Stimulated activated naive CD4-positive, alpha-beta T cell treated with Interleukin-2 at 50 U/mL for 16 hours (primary cell): Measurements from ENCODE around the gene NR2C2.

Experiments used
- DNase-seq: peaks from one replicate; lab custom pipeline; 2025; lab: John Stamatoyannopoulos, UW

NR2C2 gene

GRCh38 chr3:15063656-15064286 is 116.4 kb downstream of the NR2C2 start:
- no peak for DNase-seq

- peak; percentile 14 for DNase-seq
Observed at GRCh38 chr3:15064299-15064834, 117.0 kb downstream of the NR2C2 start.

- peak; percentile 88 for DNase-seq
Observed at GRCh38 chr3:15064835-15065549, 117.6 kb downstream of the NR2C2 start, which contains the start of gene MRPS25. Gene MRPS25, minus strand, starts transcription at chr3:15065315. Its CDS starts 121 bp downstream, at chr3:15065194.

- no peak for DNase-seq
Observed at GRCh38 chr3:15065550-15066007, 118.2 kb downstream of the NR2C2 start.

GRCh38 chr3:15066467-15066866 is 119.1 kb downstream of the NR2C2 start:
- no peak for DNase-seq

- DNase-seq, result no peak
Observed at GRCh38 chr3:15069441-15069840, 122.1 kb downstream of the NR2C2 start.

GRCh38 chr3:15071699-15072098 is 124.3 kb downstream of the NR2C2 start:
- no peak for DNase-seq

GRCh38 chr3:15074500-15074899 is 127.1 kb downstream of the NR2C2 start:
- DNase-seq, result no peak

GRCh38 chr3:15079091-15079490 is 131.7 kb downstream of the NR2C2 start:
- no peak for DNase-seq

GRCh38 chr3:15081960-15082664 is 134.7 kb downstream of the NR2C2 start:
- no peak for DNase-seq

GRCh38 chr3:15083252-15083651 is 135.9 kb downstream of the NR2C2 start:
- DNase-seq, result no peak

GRCh38 chr3:15086263-15086662 is 138.9 kb downstream of the NR2C2 start:
- DNase-seq, result no peak

- no peak for DNase-seq
Observed at GRCh38 chr3:15086699-15087098, 139.3 kb downstream of the NR2C2 start.

- DNase-seq, result no peak
Observed at GRCh38 chr3:15089201-15089600, 141.8 kb downstream of the NR2C2 start.

GRCh38 chr3:15091575-15091974 is 144.2 kb downstream of the NR2C2 start:
- no peak for DNase-seq

GRCh38 chr3:15092686-15093085 is 145.3 kb downstream of the NR2C2 start:
- DNase-seq, result no peak

- no peak for DNase-seq
Observed at GRCh38 chr3:15094187-15094875, 146.9 kb downstream of the NR2C2 start.

GRCh38 chr3:15096046-15096445 is 148.7 kb downstream of the NR2C2 start:
- no peak for DNase-seq

- no peak for DNase-seq
Observed at GRCh38 chr3:15097891-15098290, 150.5 kb downstream of the NR2C2 start.
